ENCODE measurements around the gene PLAU.
"Not testable (repeated sequence)": the region's sequence is repeated elsewhere in the genome, so short reads cannot be mapped to it uniquely, and the experiment has no call there.

Gene PLAU

DNA sequence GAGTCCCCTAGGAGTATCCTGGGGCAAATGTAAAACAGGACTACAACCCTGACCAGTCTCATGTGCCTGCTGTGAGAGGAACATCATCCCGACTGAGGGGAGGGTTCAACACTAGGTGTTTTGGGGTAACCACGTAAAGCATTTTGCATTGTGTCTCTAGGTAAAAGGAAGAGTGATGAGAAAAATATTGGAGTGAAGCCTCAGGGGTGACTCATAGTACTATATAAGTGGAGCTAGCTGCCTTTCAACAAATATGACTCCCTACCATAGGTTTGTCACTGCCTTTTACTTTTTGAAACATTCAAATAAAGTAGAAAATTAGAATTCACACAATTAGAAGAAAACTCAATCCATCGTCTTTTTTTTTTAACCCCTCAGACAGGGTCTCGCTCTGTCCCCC, 34.0 kb upstream of the PLAU start:
- no peak for DNase-seq (ENCODE audit: low read depth in 3 of 3)

DNA sequence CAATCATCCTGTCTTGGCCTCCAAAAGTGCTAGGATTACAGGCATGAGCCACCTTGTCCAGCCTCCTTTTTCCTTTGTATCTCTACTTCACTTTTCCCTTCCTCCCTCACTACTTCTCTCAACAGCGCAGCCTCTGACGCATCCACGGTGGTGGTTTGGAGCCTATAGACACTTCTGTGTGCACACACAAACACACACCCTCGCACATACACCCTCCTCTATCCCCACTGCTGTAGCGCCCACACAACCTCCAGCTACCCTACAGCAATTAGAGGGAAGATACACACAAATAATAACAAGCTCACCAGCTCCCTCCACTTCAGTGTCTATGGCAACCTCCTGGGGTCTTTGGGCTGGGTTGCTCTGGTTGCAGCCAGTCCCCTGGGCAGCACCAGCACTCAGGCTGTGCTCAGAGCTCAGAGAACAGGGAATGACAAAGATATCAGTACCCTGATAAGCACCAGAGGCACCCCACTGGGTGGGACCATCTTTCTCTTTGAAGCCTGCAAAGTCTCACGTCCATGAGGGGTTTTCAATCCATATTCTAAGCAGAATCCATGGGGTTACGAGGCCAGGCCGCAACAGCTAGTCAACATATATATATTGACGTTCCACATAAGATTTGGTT, 33.3 kb upstream of the PLAU start:
- DNase-seq (ENCODE audit: low read depth in 3 of 3): no peak

DNA sequence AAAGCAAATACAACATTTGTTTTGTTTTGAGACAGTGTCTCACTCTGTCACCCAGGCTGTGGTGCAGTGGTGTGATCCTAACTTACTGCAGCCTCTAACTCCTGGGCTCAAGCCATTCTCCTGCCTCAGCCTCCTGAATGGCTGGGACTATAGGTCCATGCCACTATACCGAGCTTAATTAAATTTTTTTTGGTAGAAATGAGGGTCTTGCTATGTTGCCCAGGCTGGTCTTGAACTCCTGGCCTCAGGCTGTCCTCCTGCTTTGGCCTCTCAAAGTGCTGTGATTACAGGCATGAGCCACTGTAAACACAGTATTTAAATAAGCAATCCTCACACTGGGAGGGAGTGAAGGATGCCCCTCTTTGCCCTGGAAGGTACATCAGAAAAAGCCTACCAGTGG, 32.6 kb upstream of the PLAU start:
- DNase-seq (ENCODE audit: low read depth in 3 of 3): no peak

DNA sequence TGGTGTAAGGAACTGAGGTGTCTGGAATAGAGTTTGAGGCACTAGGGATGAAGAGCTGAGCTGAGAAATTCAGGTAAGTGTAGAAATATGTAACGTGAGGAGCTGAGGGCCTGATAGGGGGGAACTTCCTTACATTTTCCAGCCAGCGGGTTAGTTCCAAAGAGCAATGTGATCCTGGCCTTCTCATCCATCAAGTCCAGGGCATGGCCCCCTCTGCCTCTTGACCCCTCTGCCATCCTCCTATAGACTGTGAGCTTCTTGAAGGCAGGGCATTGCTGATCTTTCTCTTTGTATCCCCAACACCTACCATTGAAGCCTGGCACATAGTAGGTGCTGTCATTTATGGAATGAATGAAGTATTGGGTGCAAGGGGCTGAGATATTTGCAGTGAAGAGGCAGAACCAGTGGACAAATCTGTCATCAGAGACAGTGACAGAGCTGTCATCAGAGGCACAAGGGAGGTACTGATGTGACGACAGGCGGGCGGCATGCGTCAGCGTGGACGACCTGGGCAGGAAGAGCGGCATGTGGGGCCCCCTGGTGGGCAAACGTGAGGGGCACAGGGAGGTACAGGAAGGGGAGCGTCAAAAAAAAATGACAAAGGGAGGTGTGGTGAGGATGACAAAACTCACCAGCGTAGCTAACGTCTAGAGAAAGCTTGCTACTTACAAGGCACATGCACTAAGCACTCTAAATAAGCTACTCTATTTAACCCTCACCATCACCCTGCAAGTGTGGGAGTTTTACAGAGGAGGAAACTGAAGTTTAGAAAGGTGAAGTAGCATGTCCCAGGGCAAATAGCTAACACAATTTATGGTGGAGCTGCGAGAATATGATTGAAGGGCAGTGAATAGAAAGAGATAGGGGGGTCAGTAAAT, 31.4 kb upstream of the PLAU start:
- peak; percentile 80 to 91 (median 88) for DNase-seq (ENCODE audit: low read depth in 3 of 3)

DNA sequence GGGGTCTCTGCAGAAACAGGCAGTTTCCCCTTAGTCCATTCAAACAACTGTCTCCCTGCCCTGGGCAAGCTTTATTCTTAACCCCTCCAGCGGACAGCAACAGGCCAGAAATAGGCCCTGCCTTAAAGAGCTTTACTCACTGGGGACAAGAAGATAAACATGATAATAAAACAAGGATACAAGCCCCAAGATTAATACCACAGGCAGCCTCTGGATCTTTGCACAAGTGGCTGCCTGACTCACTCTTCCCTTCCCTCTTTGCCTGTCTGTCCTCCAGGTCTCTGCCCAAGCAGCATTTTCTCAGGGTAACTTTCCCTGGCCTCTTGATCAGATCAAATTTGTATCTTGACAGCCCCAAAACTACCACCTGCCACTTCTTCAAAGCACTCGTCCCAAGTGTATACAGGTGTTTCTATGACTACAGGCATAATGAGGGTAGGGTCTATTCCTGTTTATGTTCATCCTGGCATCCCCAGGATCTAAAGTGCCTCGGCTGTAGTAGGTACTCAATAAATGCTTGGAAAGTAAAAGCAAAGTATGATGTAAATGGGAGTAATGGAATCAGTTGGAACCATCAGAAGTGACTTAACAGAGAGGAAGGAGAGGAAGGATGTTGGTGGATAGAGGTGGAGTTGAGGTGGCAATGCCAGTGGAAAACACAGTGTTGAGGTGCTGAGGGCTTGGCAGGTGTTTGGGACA, 29.6 kb upstream of the PLAU start:
- DNase-seq (ENCODE audit: low read depth in 3 of 3): no peak

DNA sequence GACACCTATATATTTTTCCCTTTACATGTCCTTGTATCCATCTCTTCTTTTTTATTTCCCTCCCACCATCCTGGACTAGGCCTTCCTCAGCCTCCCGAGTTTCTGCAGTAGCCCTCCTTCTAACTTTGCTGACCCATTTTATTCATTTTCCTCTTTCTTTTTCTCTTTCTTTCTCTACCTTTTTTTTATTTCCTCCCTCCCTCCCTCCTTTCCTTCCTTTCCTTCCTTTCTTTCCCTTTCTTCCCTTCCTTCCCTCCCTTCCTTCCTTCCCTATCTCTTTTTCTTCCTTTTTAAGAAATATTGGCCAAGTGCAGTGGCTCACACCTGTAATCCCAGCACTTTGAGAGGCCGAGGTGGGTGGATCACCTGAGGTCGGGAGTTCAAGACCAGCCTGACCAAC, 26.9 kb upstream of the PLAU start:
- DNase-seq (ENCODE audit: low read depth in 3 of 3): no peak

DNA sequence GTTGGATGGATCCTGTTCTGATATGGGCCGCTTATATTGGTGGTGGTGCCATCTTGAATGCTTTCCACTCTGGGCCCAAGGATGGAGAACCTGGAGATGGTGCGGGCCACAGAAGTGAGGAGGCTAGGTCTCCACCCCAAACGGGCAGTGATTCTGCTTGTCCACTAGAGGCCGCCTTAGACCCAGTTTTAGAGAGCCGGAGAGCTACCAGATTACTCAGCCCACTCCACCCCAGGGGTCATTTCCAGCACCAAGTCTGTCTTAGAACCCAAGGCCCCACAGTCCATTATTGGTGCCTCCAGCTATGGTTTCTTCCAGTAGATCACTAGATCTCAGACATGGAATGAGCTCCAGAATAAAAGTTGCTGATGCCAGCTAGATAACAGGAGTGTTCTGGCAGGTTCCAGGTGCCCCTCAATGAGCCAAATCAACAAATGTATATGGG, 24.8 kb upstream of the PLAU start:
- DNase-seq (ENCODE audit: low read depth in 3 of 3): peak in 2 of 3 experiments; percentile 40 to 53

DNA sequence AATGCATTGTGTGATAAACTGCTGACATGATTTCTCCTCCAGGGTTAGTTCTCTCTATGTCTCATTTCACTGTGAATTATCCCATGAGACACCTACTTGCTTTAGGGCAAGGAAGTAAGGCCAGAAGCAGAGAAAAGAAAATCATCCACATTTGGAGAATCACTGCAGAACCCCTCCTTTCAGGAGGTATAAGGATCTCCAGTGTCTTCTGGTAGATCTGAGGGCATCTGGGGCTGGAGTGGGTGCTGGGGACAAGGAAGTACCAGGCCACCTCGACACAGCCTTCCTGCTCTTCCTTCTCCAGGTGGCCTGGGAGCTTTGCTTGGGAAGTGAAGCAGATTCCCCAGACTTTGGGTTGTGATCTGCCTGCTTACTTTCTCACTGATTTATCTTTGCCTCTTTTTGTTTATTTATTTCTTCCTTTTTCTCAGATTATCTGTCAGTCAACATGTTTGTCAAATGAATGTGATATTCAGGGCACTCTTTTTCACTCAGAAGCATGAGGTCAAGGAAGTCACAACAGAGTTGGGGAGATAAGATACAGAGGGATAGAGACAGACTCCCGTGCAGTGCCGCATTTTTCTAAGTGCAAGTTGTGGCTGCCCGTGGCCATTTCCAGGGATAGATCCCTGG, 24.2 kb upstream of the PLAU start:
- no peak for DNase-seq (ENCODE audit: low read depth in 3 of 3)

DNA sequence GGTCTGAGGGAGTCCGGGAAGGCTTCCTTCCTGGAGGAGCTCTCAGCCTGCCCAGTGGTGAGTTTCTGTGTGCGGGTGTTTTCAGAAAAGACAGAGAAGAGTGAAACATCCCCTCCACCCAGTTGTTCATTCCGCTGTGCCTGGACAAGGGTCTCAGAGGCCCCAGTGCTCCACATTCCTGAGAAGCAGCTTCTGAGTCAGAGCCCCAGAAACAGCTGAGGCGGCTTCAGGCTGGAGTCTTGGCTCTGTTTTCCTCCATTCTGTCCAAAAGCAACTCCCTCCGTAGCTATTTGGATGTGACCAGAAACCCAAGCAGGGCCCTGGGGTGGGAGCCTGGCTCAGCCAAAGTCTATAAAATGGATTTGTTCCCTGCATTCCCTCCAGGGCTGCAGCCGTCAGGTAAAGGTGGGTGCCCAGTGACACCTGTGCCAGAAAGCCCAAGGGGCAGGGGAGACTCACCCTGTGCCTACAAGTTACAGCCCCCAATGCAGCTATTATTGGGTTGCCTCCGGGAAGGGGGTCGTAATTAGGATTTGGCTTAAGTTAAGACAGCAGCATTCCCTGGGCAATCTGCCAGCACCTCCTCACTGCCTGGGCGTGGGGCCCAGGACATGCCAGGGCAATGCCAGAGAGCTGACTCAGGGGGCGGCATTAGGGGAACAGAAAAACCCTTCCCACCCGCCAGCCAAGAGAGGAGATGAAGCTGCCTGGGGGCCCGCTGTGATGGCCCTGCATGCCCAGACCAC, 23.5 kb upstream of the PLAU start:
- no peak for DNase-seq (ENCODE audit: low read depth in 3 of 3)

DNA sequence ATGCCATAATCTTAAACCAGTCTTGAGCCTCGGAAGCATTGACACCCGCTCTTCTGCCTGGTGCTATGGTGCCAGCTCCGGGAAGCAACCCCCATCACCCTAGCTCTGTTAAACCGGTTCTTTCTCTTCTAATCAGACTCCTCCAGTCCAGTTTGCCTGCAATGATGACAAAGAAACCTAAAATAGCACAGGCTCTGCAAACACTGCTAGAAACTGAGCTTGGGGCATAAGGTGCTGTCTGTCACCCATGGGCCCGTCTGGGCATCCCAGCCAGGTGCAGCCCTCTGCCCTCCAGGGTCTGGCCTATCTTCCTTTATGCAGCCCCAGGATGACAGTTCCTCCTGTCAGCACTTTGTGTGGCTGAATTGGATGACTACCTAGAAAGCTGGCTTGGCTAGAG, 22.4 kb upstream of the PLAU start:
- no peak for DNase-seq (ENCODE audit: low read depth in 3 of 3)

DNA sequence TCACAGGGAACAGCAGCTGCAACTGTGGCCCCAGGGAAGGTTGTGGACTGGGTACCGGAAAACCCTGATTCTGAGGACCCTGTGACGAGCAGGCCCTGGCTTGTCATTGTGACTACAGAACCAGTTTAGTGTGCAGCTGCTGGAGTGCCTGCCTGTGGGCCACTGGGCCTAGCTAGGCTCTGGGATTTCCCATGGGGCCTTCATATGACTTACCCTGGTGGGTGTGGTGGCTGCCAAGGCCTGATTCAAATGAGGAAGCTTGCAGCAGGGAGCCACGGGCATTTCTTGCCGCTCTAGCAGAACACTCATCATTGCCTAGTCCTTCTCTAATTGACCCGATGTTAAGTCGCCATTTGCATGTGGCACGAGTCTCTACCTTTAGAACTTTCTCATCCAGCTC, 21.9 kb upstream of the PLAU start:
- no peak for DNase-seq (ENCODE audit: low read depth in 3 of 3)

DNA sequence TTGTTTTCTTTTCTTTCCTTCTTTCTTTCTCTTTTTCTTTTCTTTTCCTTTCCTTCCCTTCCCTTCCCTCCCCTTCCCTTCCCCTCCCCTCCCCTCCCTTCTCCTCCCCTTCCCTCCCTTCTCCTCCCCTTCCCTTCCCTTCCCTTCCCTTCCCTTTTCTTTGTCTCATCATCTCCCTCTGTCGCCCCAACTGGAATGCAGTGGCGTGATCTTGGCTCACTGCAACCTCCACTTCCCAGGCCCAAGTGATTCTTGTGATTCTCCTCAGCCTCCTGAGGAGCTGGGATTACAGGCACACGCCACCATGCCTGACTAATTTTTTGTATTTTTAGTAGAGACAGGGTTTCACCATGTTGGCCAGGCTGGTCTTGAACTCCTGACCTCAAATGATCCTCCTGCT, 21.5 kb upstream of the PLAU start:
- not testable (repeated sequence) for DNase-seq (ENCODE audit: low read depth in 3 of 3)

DNA sequence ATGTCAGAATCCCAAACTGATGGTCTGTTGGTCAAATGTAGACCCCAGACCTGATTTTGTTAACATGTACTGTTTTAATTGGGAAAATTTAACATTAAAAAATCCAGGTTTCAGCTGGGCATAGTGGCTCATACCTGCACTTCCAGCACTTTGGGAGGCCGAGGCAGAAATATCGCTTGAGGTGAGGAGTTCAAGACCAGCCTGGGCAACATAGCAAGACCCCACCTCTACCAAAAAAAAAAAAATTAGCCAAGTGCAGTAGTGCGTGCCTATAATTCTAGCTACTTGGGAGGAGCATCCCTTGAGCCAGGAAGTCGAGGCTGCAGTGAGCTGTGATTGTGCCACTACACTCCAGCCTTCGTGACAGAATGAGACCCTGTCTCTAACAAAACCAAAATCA, 20.7 kb upstream of the PLAU start:
- DNase-seq (ENCODE audit: low read depth in 3 of 3): no peak

DNA sequence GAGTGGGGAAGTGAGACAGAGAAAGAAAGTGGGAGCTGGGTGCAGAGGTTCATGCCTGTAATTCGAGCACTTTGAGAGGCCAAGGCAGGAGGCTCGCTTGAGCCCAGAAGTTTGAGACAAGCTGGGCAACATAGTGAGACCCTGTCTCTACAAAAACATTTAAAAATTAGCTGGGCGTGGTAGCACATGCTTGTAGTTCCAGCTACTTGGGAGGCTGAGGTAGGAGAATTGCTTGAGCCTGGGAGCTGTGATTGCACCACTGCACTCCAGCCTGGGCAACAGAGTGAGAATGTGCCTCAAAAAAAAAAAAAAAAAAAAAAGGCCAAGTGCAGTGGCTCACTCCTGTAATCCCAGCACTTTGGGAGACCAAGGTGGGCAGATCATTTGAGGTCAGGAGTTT, 20.1 kb upstream of the PLAU start:
- not testable (repeated sequence) for DNase-seq (ENCODE audit: low read depth in 3 of 3)

DNA sequence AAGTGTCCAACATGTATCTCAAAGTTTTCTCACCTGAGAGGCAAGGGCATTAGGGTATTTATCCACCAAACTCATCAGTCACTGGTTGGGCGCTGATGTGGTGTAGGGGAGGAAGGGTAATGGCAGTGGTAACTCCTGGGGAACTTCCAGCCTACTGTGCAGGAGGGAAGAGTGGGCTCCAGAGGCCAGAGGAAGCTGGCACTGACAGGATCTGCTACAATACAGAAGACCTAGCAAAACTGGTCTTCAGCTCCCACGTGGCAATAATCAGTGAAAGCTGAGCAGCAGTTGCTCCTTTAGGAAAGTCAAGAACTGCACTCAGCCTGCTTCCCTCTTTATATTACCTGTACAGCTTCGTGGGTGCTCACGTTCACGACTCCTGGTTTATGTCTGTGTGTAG, 19.4 kb upstream of the PLAU start:
- DNase-seq (ENCODE audit: low read depth in 3 of 3): no peak

DNA sequence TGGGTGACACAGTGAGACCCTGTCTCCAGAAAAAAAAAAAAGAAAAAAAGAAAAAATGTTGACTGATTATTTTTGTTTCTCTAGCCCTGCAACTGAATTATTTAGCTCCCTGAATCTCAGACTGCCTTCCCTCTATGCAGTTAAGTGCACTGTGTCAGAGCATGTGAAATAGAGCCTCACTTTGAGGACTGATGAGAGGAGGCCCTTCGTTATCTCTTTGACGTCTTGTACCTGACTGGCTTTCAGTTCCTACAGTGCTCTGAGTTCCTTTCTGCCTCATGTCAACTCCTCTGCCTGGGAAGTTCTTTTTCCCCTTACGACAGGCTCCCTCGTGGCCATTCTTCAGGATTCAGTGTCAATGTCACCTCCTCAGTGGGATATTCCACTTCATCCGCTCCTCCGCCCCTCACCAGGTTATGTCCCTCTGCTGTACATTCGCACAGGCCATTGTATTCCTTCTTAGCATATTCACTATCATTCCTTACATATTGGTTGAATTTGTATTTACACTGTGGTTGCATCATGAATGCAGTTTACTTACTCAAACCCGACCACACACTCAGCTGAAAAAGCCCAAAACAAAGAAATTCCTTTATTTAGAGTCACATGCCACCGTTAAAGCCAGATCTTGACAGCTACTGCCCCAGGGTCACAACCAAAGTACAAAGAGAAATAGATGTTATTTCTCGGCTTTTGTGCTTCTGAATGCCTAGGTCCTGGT, 18.5 kb upstream of the PLAU start:
- no peak for DNase-seq (ENCODE audit: low read depth in 3 of 3)

DNA sequence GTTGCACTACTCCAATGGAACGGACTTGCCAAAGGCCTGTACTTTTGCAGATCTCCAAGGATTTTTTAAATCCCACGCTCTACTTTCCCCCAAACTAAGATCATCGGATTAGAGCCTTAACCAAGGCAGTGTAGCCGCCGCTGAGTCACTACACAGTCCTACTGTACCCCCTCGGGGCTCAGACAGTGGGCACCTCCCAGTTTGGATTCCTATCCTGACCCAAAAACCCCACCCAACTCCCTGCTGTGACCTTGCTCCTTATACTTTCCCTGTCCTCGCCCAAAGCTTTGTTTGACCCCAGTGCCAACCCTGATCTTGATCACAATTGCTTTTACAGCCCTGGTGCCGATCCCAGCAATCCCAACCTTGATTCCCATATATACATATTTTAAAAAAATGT, 17.5 kb upstream of the PLAU start:
- DNase-seq (ENCODE audit: low read depth in 3 of 3): no peak

DNA sequence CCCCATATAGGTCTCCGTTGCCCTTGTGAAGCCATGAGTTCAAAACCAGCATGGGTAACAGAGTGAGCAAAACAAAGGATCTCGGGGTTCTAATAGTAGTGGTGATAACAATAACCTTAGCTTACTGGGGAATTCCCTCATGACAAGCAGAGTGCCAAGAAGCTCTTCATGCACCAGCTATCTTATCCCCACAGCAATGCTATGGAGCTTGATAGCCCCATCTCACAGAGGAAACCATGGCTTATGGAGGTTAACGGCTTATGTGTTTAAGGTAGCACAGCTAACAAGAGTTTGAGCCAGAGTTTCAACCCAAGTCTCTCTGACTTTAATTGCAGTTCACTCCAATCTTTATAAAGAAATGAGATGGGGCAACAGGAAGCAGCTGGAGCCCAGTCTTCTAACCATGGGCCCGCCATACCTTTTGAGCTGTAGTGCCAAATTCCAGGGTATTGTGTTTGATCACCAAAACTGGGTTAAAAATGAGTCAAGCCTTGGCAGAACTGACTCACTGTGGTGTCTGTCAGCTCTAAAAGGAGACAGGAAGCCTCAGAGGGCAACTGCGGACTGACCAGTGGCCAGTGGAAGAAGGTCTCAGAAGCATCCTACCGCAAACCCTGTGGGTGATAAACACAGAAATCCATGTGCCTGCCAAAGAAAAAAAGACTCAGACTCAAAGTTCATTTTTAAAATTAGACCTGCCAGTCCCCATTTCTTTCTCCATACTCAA, 16.5 kb upstream of the PLAU start:
- no peak for DNase-seq (ENCODE audit: low read depth in 3 of 3)

DNA sequence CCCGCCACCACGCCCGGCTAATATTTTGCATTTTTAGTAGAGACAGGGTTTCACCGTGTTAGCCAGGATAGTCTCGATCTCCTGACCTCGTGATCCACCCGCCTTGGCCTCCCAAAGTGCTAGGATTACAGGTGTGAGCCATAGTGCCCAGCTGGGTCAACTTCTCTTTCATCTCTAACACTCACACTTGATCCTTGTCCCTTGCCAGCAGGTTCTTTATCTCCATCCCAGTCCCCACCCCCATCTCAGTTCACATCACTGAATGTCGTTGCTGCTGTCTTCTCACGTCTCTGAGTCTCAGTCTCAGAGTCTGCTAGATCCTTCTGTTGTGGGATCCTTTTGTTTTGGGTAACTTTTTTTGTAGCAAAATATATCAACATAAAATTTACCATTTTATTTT, 15.6 kb upstream of the PLAU start:
- not testable (repeated sequence) for DNase-seq (ENCODE audit: low read depth in 3 of 3)

DNA sequence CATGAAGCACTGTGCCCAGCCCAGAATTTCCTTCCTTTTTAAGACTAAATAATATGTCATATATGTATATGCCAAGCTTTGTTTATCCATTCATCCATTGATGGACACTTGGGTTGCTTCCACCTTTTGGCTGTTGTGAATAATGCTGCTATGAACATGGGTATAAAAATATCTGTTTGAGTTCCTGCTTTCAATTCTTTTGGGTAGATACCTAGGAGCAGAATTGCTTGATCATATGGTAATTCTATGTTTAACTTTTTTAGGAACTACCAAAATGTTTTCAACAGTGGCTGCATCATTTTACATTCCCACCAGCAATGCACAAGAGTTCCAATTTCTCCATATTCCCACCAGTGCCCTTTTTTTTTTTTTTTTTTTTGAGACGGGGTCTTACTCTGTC, 13.2 kb upstream of the PLAU start:
- no peak for DNase-seq (ENCODE audit: low read depth in 3 of 3)

Data from stimulated activated CD4-positive, alpha-beta T cell treated with anti-CD3 and anti-CD28 coated beads, TNF-alpha, amount 100 ng/mL, for 4 hours (primary cell).